B cell (primary cell): ENCODE measurements around the gene RPS24. TPM values are rescaled to one million over a fixed set of nuclear protein-coding genes. Genes with fewer than 3 reads are reported as not detected.

Experiments
- ATAC-seq: fragments of 200-7000 bp; cut with Tn5 transposase; one replicate; pipeline ENCODE4 v1.10.0; 2021; ENCODE audit warnings: low read depth, mild to moderate bottlenecking, moderate number of reproducible peaks, moderate library complexity
- CTCF ChIA-PET: fragments of 350-600 bp; sonication (Branson Sonifier 250); formaldehyde crosslinking; loops from one replicate; lab custom pipeline; 2021; ENCODE audit warnings: antibody characterized with exemption, inconsistent platforms; lab: Charles Lee
- POLR2A ChIA-PET: fragments of 350-600 bp; sonication (Branson Sonifier 250); formaldehyde crosslinking; loops from one replicate; lab custom pipeline; 2021; ENCODE audit warnings: antibody characterized with exemption; lab: Charles Lee
- DNase-seq: peaks from one replicate; pipeline ENCODE4 v3.0.0; 2013
- H2AFZ ChIP-seq: 2 replicates; pipeline ENCODE4 v1.6.1; 2012; ENCODE audit warnings: mild to moderate bottlenecking, low read depth, low read length; ENCODE audit not compliant: insufficient read depth, poor library complexity, severe bottlenecking
- H3K27ac ChIP-seq, 2 donors: 1 replicate in 1 of 2; 2 replicates in 1 of 2; pipeline ENCODE4 v1.5.1; 2012 to 2013; ENCODE audit warnings: low read length in 2 of 2, mild to moderate bottlenecking in 2 of 2, moderate library complexity in 1 of 2
- H3K27me3 ChIP-seq, 4 experiments: fragments of 200-600 bp in 1 of 4; sonication (generic) in 1 of 4; replicated peaks in 1 of 4; 1 replicate in 2 of 4; 2 replicates in 2 of 4; pipeline versions ENCODE4 v1.6.1 to v1.7.0; 2013 to 2016; ENCODE audit warnings: low read length in 3 of 4, mild to moderate bottlenecking in 2 of 4, mixed read lengths in 1 of 4, moderate library complexity in 1 of 4; ENCODE audit not compliant: insufficient read depth in 4 of 4, control insufficient read depth in 3 of 4; ENCODE audit errors: control extremely low read depth in 1 of 4
- H3K36me3 ChIP-seq, 2 experiments: replicated peaks in 1 of 2; 1 replicate in 1 of 2; 2 replicates in 1 of 2; pipeline versions ENCODE4 v1.6.1 to v1.7.1; 2013; ENCODE audit warnings: low read length in 1 of 2; ENCODE audit not compliant: insufficient read depth in 2 of 2, control insufficient read depth in 1 of 2; ENCODE audit errors: control extremely low read depth in 1 of 2, extremely low read depth in 1 of 2
- H3K4me1 ChIP-seq, 2 donors: fragments of 200-600 bp in 1 of 2; sonication (generic) in 1 of 2; 1 replicate in 1 of 2; 2 replicates in 1 of 2; pipeline versions ENCODE4 v1.5.1 to v1.6.1; 2013 to 2017; ENCODE audit warnings: low read length in 2 of 2; ENCODE audit not compliant: control insufficient read depth in 2 of 2, insufficient read depth in 2 of 2
- H3K4me2 ChIP-seq: replicated peaks from 2 replicates; pipeline ENCODE3; 2012; ENCODE audit warnings: mild to moderate bottlenecking, low read depth, low read length; ENCODE audit not compliant: poor library complexity, severe bottlenecking
- H3K4me3 ChIP-seq, 5 experiments: fragments of 200-600 bp in 1 of 5; sonication (generic) in 1 of 5; 1 replicate in 3 of 5; 2 replicates in 2 of 5; pipeline versions ENCODE4 v1.5.1 to v1.7.0; 2011 to 2016; ENCODE audit warnings: low read length in 4 of 5, mild to moderate bottlenecking in 4 of 5, low read depth in 2 of 5, control low read depth in 1 of 5, moderate library complexity in 1 of 5; ENCODE audit not compliant: insufficient read depth in 1 of 5; ENCODE audit errors: control extremely low read depth in 1 of 5, extremely low read depth in 1 of 5
- H3K79me2 ChIP-seq: fragments of 200-600 bp; sonication (generic); one replicate; pipeline ENCODE4 v1.6.0; 2016; ENCODE audit warnings: low read length; ENCODE audit not compliant: control insufficient read depth, insufficient read depth
- H3K9ac ChIP-seq: fragments of 200-600 bp; sonication (generic); 2 replicates; pipeline ENCODE4 v1.6.1; 2017; ENCODE audit warnings: mild to moderate bottlenecking, low read length, moderate library complexity
- H3K9me3 ChIP-seq, 3 donors: one replicate each; pipeline versions ENCODE4 v1.6.1 to v1.7.1; 2013; ENCODE audit warnings: low read length in 2 of 3; ENCODE audit not compliant: control insufficient read depth in 2 of 3, insufficient read depth in 1 of 3; ENCODE audit errors: control extremely low read depth in 1 of 3
- H4K20me1 ChIP-seq: 2 replicates; pipeline ENCODE4 v1.6.0; 2012; ENCODE audit warnings: mild to moderate bottlenecking, low read length; ENCODE audit not compliant: insufficient read depth, control insufficient read depth, poor library complexity, severe bottlenecking
- H3K27ac Mint-ChIP-seq: one replicate; pipeline ENCODE4 v1.8.0; 2021; ENCODE audit warnings: mixed read lengths
- H3K27me3 Mint-ChIP-seq: one replicate; pipeline ENCODE4 v1.8.0; 2021; ENCODE audit warnings: mixed read lengths
- H3K4me1 Mint-ChIP-seq: one replicate; pipeline ENCODE4 v1.8.0; 2021; ENCODE audit warnings: mixed read lengths
- H3K4me3 Mint-ChIP-seq: one replicate; pipeline ENCODE4 v1.8.0; 2021; ENCODE audit warnings: mixed read lengths
- H3K9me3 Mint-ChIP-seq: one replicate; pipeline ENCODE4 v1.8.0; 2022; ENCODE audit warnings: mixed read lengths; ENCODE audit not compliant: insufficient read depth
- EZH2 ChIP-seq: IDR thresholded peaks from 2 replicates; pipeline ENCODE4 v1.6.1; 2012; ENCODE audit warnings: borderline replicate concordance, low read depth, mild to moderate bottlenecking, moderate library complexity, low read length; ENCODE audit not compliant: insufficient read depth, poor library complexity, severe bottlenecking
- WGBS: methylation state at CpG from one replicate; pipeline ENCODE4 v1.1.5; 2013; ENCODE audit warnings: missing lambda C conversion rate; ENCODE audit not compliant: insufficient coverage; 5-methylcytosine and 5-hydroxymethylcytosine counted together
- intact Hi-C: fragments of 100-400 bp; cut with micrococcal nuclease; formaldehyde crosslinking; loops from one replicate; pipeline ENCODE4 v1.10.0; 2022
- polyA plus RNA-seq: library from polyadenylated mRNA; depleted of rRNA; stranded (reverse); fragments of >200 nt; gene quantifications from 2 replicates; pipeline ENCODE4 v1.2.3, GENCODE V29; 2012
- total RNA-seq, 2 donors: library from RNA; stranded (reverse); fragments of 120-200 nt in 1 of 2; gene quantifications; 1 replicate in 1 of 2; 2 replicates in 1 of 2; pipeline versions ENCODE4 v1.2.3 to v1.2.4, GENCODE V29; 2013 to 2022
- TF ChIP-seq, protein P1 (sequence below): fragments of 200-600 bp; IDR thresholded peaks from one replicate; pipeline ENCODE4 v1.8.0; 2022; ENCODE audit warnings: antibody characterized with exemption, mild to moderate bottlenecking

Gene RPS24
- total and polyA plus RNA-seq, 2 donors (not counting 1 experiment from before 2014, with no cell fraction given): 1,249 to 2,320 TPM

DNA sequence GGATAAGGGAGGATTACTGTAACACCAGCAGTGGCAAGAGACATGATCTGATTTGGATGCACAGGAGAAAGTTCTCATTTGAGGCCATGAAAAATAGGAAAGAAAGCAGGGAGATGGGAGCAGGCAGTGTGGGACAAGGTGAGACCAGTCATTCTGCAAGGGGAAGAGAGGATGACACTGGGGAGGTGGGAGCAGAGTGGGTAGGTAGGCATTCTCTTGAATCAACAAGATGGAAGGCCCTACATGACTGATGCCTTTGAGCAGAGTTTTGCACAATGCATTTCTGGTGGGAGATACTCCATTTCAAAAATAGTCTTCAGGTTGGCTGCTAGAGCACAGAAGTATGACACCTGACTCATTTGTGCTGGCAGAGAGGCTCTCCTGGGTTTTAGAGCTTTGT is 10.5 kb downstream of the RPS24 start:
- TF ChIP-seq EZH2: no peak
- TF ChIP-seq, protein P1, sequence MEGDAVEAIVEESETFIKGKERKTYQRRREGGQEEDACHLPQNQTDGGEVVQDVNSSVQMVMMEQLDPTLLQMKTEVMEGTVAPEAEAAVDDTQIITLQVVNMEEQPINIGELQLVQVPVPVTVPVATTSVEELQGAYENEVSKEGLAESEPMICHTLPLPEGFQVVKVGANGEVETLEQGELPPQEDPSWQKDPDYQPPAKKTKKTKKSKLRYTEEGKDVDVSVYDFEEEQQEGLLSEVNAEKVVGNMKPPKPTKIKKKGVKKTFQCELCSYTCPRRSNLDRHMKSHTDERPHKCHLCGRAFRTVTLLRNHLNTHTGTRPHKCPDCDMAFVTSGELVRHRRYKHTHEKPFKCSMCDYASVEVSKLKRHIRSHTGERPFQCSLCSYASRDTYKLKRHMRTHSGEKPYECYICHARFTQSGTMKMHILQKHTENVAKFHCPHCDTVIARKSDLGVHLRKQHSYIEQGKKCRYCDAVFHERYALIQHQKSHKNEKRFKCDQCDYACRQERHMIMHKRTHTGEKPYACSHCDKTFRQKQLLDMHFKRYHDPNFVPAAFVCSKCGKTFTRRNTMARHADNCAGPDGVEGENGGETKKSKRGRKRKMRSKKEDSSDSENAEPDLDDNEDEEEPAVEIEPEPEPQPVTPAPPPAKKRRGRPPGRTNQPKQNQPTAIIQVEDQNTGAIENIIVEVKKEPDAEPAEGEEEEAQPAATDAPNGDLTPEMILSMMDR: no peak
- H3K4me1 Mint-ChIP-seq: peaks cover 30% of the 10 kb centered on the region
- no peak overlapping the region for H2AFZ ChIP-seq
- no peaks in the 10 kb centered on the region for H3K9me3 Mint-ChIP-seq
- H3K4me1 ChIP-seq: peaks cover 0 to 17% of the 10 kb centered on the region in 2 donors
- H3K79me2 ChIP-seq: peaks cover 5% of the 10 kb centered on the region
- H3K27me3 ChIP-seq: no peaks in the 10 kb centered on the region
- H3K4me3 Mint-ChIP-seq: no peak overlapping the region
- H3K4me3 ChIP-seq: no peak overlapping the region
- CTCF ChIA-PET: interaction anchor here (8.0 kb wide), 1 partner anchor 1151 kb away, joined by 148 read pairs; no protein-coding TSS in a partner anchor
- H3K27ac ChIP-seq: no peak overlapping the region
- H3K9ac ChIP-seq: no peak overlapping the region
- H3K9me3 ChIP-seq: no peaks in the 10 kb centered on the region
- no peak overlapping the region for H3K4me2 ChIP-seq
- ATAC-seq (no peak), DNase-seq (no peak)
- no peak overlapping the region for H3K27ac Mint-ChIP-seq
- H3K27me3 Mint-ChIP-seq: no peaks in the 10 kb centered on the region
- POLR2A ChIA-PET: no interaction called here
- intact Hi-C loops: no loop called here
- peaks cover 39% of the 10 kb centered on the region for H4K20me1 ChIP-seq
- H3K36me3 ChIP-seq: peaks cover 11 to 34% of the 10 kb centered on the region in 2 experiments

DNA sequence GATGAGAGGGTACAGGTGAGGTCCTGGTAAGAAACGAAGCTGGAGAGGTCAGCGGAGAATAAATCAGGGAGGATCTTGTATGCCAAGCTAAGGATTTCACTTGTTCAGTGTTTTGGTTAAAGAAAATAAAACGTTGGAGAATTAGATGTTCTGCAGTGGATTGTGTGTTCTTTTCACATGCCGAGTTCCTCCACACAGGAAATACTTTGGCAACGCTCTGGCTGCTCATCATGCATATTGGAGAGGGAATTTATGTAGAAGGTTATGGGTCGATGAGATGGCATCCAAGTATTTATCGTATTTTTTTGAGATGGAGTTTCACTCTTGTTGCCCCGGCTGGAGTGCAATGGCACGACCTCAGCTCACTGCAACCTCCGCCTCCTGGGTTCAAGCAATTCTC is 11.0 kb downstream of the RPS24 start:
- POLR2A ChIA-PET: no interaction called here
- Histone ChIP-seq H3K4me2 (no peak overlapping the region), H3K4me1 (peaks cover 0 to 17% of the 10 kb centered on the region in 2 donors), H3K79me2 (peaks cover 5% of the 10 kb centered on the region), H4K20me1 (peaks cover 33% of the 10 kb centered on the region), H2AFZ (no peak overlapping the region), H3K4me3 (no peak overlapping the region), H3K27ac (no peak overlapping the region), H3K36me3 (peaks cover 6 to 28% of the 10 kb centered on the region in 2 experiments), H3K27me3 (no peaks in the 10 kb centered on the region), H3K9me3 (no peaks in the 10 kb centered on the region), H3K9ac (no peak overlapping the region)
- DNase-seq: no peak
- Mint-ChIP-seq H3K4me3 (no peak overlapping the region), H3K4me1 (peaks cover 26% of the 10 kb centered on the region), H3K27me3 (no peaks in the 10 kb centered on the region), H3K27ac (peak overlapping the region; percentile 42), H3K9me3 (no peaks in the 10 kb centered on the region)
- no peak for ATAC-seq
- intact Hi-C loops: loop anchor here (5.0 kb wide), 1 partner anchor 258 kb away; no protein-coding TSS in a partner anchor
- 94% methylated on average over 8 of the region's 10 CpGs for WGBS
- CTCF ChIA-PET: interaction anchor here (3.4 to 8.0 kb wide), 3 partner anchors 613 to 1159 kb away, joined by 21 to 148 read pairs (median 28); no protein-coding TSS in a partner anchor
- TF ChIP-seq EZH2: no peak
- TF ChIP-seq, protein P1: no peak
